ENCODE results near the gene CASP8. TPM values are rescaled to one million over a fixed set of nuclear protein-coding genes. Genes with fewer than 3 reads are reported as not detected.

Gene CASP8
- total RNA-seq, 1 donor from 2014 or later: 2.1 TPM

DNA sequence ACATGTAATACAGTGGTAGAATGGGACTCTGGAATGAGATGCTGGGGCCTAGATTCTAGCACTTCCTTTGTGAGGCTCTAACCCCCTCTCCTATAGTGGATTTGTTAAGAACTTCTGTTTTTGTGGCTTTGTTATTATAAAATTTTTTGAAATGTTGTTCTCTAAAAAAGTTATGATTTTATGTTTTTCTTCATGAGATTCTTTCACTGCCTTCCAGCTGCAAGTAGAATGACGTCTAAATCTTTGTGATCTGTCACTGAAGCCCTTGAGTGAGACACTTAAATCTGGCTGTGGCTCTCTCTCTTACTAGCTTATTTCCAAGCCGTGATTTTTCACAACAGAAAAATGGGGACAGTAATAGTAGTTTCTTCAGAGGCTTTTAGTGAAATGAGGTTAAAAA, 1.6 kb downstream of the CASP8 start:
- peaks cover 4% of the 10 kb centered on the region for H3K27me3 Mint-ChIP-seq (ENCODE audit: insufficient read depth, low read depth)
- Histone ChIP-seq H3K9ac (no peak overlapping the region), H3K4me2 (no peak overlapping the region), H3K36me3 (no peaks in the 10 kb centered on the region), H3F3A (ENCODE audit: low read depth) (peaks cover 6% of the 10 kb centered on the region), H3K79me2 (ENCODE audit: low read depth) (no peaks in the 10 kb centered on the region), H3K27ac (no peak overlapping the region), H3K9me3 (ENCODE audit: low read depth) (no peaks in the 10 kb centered on the region), H4K20me1 (ENCODE audit: low read depth) (no peaks in the 10 kb centered on the region), H2AFZ (replicated peaks) (peak overlapping the region; percentile 53), H3K27me3 (no peaks in the 10 kb centered on the region), H3K4me3 (no peak overlapping the region), H3K4me1 (peaks cover 11% of the 10 kb centered on the region)
- H3K9me3 Mint-ChIP-seq: no peaks in the 10 kb centered on the region
- peaks cover 26% of the 10 kb centered on the region for H3K4me1 Mint-ChIP-seq
- TF ChIP-seq EZH2phosphoT487 (IDR thresholded peaks at IDR 0.05): no peak
- TF ChIP-seq, protein P1, sequence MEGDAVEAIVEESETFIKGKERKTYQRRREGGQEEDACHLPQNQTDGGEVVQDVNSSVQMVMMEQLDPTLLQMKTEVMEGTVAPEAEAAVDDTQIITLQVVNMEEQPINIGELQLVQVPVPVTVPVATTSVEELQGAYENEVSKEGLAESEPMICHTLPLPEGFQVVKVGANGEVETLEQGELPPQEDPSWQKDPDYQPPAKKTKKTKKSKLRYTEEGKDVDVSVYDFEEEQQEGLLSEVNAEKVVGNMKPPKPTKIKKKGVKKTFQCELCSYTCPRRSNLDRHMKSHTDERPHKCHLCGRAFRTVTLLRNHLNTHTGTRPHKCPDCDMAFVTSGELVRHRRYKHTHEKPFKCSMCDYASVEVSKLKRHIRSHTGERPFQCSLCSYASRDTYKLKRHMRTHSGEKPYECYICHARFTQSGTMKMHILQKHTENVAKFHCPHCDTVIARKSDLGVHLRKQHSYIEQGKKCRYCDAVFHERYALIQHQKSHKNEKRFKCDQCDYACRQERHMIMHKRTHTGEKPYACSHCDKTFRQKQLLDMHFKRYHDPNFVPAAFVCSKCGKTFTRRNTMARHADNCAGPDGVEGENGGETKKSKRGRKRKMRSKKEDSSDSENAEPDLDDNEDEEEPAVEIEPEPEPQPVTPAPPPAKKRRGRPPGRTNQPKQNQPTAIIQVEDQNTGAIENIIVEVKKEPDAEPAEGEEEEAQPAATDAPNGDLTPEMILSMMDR (IDR thresholded peaks at IDR 0.05): no peak
- TF ChIP-seq EZH2 (IDR thresholded peaks at IDR 0.05): no peak
- H3K4me3 Mint-ChIP-seq: no peak overlapping the region
- no peaks in the 10 kb centered on the region for H3K36me3 Mint-ChIP-seq
- H3K27ac Mint-ChIP-seq: no peak overlapping the region
- DNase-seq (ENCODE audit: low spot score): no peak

GRCh38 chr2:201262718-201263117, 2.4 kb downstream of the CASP8 start:
- no peaks in the 10 kb centered on the region for H3K27me3 ChIP-seq
- no peaks in the 10 kb centered on the region for H4K20me1 ChIP-seq (ENCODE audit: low read depth)
- no peak overlapping the region for H3K27ac ChIP-seq
- Mint-ChIP-seq H3K9me3 (no peaks in the 10 kb centered on the region), H3K36me3 (no peaks in the 10 kb centered on the region), H3K4me3 (no peak overlapping the region), H3K27me3 (ENCODE audit: insufficient read depth, low read depth) (peaks cover 4% of the 10 kb centered on the region), H3K4me1 (peaks cover 22% of the 10 kb centered on the region), H3K27ac (no peak overlapping the region)
- DNase-seq (ENCODE audit: low spot score): no peak
- TF ChIP-seq EZH2phosphoT487 (IDR thresholded peaks at IDR 0.05): no peak
- TF ChIP-seq, protein P1 (IDR thresholded peaks at IDR 0.05): no peak
- H3K4me3 ChIP-seq: no peak overlapping the region
- H3K36me3 ChIP-seq: no peaks in the 10 kb centered on the region
- H2AFZ ChIP-seq (replicated peaks): no peak overlapping the region
- peaks cover 6% of the 10 kb centered on the region for H3F3A ChIP-seq (ENCODE audit: low read depth)
- peaks cover 9% of the 10 kb centered on the region for H3K4me1 ChIP-seq
- no peak overlapping the region for H3K4me2 ChIP-seq
- H3K79me2 ChIP-seq (ENCODE audit: low read depth): no peaks in the 10 kb centered on the region
- H3K9ac ChIP-seq: no peak overlapping the region
- no peaks in the 10 kb centered on the region for H3K9me3 ChIP-seq (ENCODE audit: low read depth)

DNA sequence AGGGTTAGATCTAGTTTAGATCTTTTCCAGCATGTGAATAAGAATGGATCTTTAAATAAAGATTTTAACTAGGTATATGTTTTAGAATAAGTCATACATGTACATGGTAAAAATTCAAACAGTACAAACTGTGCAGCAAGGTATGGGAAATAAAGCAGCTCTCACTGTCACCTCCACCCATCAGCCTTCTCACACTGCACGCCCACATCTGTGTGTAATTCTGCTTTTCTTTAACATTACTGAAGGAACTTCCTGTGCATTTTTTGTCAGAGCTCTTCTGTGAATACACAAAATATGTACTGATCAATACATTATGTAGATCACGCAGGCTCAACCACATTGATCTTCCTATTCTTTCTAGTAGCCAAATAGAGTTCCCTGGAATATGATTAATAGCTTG, 3.4 kb downstream of the CASP8 start:
- Histone ChIP-seq H3K4me2 (no peak overlapping the region), H3F3A (ENCODE audit: low read depth) (peaks cover 6% of the 10 kb centered on the region), H3K4me1 (no peaks in the 10 kb centered on the region), H3K4me3 (no peak overlapping the region), H3K79me2 (ENCODE audit: low read depth) (no peaks in the 10 kb centered on the region), H3K9me3 (ENCODE audit: low read depth) (no peaks in the 10 kb centered on the region), H2AFZ (replicated peaks) (no peak overlapping the region), H3K36me3 (no peaks in the 10 kb centered on the region), H3K9ac (no peak overlapping the region), H4K20me1 (ENCODE audit: low read depth) (no peaks in the 10 kb centered on the region), H3K27me3 (no peaks in the 10 kb centered on the region), H3K27ac (no peak overlapping the region)
- Mint-ChIP-seq H3K27ac (no peak overlapping the region), H3K36me3 (no peaks in the 10 kb centered on the region), H3K4me3 (no peak overlapping the region), H3K9me3 (no peaks in the 10 kb centered on the region), H3K4me1 (peaks cover 11% of the 10 kb centered on the region), H3K27me3 (ENCODE audit: insufficient read depth, low read depth) (peaks cover 4% of the 10 kb centered on the region)
- no peak for DNase-seq (ENCODE audit: low spot score)
- TF ChIP-seq, protein P1 (IDR thresholded peaks at IDR 0.05): no peak
- TF ChIP-seq EZH2phosphoT487 (IDR thresholded peaks at IDR 0.05): no peak
- no peak for TF ChIP-seq EZH2 (IDR thresholded peaks at IDR 0.05)
